HS-27A (cell line): ENCODE data around the gene CTDSP1.

Experiments used
- DNase-seq: peaks from one replicate; pipeline ENCODE4 v3.0.0-alpha.2; 2012; ENCODE audit warnings: low read depth, missing footprints

The CTDSP1 gene

DNA sequence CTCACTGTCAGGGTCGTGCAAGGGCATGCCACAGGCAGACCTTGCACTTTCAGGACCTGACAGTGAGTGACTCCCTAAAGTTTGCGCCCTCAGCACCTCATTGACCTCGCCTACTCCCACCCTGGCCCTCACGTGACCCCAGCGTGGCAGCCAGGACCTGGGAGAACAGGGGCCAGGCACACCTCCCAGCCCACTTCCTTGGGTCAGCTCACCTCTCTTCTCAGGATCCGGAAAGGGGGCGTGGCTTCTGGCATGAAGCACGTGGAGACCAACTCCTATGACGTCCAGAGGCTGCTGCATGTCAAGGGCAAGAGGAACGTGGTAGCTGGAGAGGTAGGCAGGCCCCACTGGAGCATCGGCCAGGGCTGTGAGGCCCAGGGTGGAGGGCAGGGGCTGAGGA, 28.1 kb downstream of the CTDSP1 start:
- DNase-seq = no peak

DNA sequence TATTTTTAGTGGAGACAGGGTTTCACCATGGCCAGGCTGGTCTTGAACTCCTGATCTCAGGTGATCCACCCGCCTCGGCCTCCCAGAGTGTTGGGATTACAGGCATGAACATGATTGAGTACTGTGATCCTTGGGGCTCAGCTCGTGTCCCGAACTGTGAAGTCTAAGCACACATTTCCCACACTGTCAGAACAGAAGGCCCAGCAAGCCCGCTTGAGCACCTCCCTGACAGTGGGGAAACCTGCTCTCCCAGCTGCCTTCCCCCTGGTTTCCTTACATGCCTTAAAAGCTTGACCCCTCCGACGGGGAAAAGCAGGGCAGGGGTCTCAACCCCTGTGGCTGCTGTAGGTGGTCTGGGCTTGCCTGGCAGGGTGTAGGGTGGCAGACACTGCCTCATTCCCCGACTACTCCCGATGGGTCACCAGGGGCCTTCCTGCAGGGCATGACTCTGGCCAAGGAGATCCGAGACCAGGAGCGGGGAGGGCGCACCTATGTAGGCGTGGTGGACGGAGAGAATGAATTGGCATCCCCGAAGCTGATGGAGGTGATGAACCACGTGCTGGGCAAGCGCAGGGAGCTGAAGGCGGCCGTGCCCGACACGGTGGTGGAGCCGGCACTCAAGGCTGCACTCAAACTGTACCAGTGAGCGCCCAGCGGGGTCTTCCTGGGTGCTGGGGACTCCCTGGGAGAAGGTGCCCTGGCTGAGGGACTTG, 29.3 kb downstream of the CTDSP1 start:
- no peak for DNase-seq

DNA sequence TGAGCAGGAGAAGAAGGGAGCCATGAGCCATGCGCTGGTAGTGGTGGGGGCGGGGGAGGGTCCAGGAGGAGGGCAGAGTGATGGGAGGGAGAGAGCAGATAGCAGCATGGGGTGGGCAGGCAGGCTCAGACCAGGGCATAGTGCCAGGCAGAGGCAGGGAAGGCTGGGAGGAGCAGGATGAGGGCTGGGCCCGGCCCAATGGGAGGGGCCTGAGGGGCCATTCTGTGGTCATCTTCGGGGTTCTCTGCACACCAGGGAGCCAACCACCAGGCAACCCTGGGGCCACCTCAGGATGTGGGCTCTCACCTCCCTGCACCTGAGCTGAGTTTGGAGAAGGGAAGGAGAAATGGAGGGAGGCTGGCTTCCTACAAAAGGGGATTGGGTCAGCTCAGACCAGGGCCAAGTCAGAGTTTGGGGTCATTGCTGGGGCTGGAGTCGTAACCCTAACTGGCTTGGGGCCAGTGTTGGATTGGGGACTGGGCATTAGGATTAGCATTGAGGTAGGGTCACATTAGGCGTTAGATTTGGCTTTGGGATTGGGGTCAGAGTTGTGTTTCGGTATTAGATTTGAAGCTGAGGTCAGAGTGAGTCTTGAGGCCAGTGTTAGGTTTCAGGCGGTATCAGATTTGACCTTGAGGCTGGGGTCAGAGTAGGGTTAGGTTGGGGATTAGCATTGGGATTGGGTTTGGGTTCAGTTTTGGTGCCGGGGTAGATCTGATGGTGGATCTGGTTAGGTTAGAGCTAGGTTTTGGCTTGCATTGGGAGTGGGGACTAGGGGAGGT, 30.4 kb downstream of the CTDSP1 start:
- DNase-seq = no peak

DNA sequence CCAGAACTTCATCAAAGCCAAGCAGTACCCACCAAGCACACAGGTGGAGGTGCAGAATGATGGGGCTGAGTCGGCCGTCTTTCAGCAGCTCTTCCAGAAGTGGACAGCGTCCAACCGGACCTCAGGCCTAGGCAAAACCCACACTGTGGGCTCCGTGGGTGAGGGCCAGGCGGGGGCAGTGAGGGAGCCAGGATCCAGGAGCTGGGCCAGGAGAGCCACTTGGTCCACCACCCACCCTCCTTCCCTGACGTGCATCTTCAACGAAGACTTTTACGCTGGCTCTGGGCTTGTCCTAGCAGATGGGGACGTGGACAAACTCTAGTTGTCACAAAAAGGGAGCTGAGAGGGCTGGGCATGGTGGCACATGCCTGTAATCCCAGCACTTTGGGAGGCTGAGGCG, 31.1 kb downstream of the CTDSP1 start:
- DNase-seq = no peak

DNA sequence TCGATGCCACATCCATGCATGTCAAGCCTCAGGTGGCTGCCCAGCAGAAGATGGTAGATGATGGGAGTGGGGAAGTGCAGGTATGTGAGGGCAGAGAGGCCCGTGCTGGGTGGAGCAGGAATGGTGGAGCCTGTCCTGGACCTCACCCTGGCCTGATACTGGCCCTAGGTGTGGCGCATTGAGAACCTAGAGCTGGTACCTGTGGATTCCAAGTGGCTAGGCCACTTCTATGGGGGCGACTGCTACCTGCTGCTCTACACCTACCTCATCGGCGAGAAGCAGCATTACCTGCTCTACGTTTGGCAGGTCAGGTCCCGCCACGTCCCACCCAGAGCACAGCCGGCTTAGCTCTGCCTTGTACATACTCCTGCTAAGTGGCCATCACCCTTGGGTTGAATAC, 32.2 kb downstream of the CTDSP1 start:
- DNase-seq = no peak

DNA sequence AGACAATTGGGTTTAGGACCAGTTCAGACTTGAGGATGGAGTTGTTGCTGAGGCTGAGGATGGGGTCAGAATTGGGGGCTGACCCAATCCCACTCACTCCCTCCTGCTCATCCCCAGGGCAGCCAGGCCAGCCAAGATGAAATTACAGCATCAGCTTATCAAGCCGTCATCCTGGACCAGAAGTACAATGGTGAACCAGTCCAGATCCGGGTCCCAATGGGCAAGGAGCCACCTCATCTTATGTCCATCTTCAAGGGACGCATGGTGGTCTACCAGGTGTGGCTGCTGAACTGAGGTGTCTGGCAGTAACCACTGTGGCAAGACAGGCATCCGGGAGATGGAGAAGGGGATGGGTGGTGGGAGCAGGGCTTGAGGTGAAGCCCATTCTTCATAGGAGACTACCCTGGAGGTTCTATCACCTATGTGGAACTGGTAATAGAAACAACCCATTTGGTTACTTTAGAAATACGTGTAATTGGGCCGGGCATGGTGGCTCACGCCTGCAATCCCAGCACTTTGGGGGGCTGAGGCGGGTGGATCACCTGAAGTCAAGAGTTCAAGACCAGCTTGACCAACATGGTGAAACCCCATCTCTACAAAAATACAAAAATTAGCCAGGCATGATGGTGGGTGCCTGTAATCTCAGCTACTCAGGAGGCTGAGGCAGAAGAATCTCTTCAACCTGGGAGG, 33.2 kb downstream of the CTDSP1 start:
- DNase-seq = no peak

DNA sequence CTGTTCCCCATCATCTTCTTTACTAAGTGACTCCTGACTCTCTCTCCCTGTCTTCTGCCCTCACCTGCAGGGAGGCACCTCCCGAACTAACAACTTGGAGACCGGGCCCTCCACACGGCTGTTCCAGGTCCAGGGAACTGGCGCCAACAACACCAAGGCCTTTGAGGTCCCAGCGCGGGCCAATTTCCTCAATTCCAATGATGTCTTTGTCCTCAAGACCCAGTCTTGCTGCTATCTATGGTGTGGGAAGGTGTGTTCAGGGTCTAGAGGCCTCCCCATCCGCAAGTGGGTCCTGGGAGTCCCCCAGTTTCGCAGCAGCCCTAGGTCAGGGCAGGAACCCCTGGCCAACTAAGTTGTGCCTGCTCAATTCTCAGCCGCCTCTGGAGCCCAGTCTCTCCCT, 34.8 kb downstream of the CTDSP1 start:
- no peak for DNase-seq

DNA sequence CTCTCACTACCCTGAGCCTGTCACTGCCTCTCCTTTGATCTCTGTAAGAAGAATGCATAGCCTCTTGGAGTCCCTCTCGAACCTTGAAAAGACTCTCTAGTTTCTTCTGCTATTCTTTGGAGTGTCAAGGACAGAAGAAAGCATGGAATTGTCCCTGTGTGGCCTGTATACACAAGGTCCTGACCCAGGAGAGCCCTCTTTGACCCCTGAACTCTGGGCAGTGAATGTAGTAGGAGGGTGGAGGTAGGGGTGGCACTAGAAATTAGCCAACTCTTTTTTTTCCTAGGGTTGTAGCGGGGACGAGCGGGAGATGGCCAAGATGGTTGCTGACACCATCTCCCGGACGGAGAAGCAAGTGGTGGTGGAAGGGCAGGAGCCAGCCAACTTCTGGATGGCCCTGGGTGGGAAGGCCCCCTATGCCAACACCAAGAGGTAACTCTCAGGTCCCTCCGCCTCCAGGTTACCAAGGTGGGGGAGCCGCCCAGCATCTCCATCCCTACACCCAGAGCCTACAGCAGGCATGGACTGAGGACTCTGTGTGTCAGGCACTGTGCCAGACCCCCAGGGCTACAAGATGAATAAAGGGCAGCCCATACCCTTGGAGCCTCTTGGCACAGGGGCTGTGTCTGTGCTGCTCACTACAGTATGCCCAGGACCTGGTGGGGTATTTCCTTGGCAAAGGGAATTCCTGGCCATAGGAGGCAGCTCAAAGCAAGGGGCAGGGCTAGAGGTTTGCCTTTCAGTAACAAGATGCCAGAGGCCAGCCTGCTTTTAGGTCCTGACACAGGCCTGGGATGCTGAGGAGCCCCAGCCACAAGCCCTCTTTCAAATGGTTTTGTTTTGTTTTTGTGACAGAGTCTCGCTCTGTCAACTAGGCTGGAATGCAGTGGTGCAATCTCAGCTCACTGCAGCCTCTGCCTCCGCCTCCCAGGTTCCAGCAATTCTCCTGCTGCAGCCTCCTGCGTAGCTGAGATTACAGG, 35.6 kb downstream of the CTDSP1 start:
- no peak for DNase-seq

DNA sequence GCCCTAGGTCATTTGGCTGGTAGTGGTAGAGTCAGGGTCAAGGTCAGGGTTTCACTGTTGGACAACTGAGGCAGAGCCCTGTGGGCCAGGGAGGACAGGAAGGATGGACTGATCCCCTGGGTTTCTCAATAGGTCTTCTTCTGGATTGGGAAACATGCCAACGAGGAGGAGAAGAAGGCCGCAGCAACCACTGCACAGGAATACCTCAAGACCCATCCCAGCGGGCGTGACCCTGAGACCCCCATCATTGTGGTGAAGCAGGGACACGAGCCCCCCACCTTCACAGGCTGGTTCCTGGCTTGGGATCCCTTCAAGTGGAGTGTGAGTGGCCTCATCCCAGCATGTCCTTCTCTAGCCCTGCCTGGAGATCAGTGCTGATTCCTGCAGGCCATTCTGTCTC, 37.3 kb downstream of the CTDSP1 start:
- no peak for DNase-seq

DNA sequence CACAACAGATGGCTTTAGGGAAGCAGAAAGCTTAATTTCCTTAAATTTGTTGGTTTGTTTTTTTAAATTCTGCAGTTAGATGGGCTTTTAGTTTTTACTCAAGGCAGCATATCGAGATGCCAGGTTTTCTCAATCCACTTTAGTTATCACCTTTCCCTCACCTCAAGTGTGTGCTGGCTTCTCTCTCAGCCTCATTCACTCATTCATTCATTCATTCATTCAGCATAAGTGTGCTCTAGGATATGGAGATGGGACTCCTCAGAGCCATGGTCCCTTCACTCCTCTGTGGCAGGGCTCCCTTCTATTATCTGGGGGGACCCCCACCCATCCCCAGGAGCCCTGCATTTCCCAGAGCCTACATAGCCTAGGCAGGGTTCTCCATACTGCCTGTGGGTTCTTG, 38.3 kb downstream of the CTDSP1 start:
- no peak for DNase-seq

DNA sequence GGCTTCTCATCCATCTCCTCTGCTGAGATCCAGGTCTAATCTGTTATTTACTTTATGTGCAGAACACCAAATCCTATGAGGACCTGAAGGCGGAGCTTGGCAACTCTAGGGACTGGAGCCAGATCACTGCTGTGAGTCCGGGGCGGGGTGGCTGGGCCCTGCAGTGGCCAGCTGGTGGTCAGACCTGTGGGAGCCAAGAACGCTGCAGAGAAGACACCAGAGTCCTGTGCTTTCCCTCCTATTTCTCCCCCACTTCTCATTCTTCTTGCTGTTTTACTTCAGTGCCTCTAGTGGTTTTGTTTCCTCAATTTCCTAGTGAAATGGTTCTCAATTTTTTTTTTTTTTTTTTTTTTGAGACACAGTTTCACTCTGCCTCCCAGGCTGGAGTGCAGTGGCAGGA, 38.9 kb downstream of the CTDSP1 start:
- DNase-seq = no peak

DNA sequence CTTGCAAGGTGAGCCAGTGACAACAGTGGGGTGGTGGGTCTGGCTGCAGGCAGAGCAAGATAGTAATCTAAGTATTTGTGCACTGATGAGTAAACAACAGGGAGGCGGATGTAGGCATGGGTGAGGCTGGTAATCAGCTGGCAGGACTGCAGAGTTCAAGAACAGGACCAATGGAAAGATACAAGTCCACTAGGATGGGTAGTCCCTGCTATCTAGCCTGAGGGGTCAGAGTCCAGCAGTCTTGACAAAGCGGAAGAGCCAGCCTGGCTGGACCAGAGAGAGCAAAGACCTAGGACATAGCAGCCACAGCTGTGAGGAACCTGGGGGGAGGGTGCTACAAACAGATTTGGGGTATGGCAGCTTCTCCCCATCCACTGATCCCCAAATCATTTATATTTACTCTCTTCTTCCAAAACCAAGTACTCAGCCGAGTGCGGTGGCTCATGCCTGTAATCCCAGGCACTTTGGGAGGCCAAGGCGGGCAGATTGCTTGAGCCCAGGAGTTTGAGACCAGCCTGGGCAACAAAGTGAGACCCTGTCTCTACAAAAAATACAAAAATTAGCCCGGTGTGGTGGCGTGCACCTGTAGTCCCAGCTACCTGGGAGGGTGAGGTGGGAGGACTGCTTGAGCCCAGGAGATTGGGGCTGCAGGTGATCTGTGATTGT, 45.2 kb downstream of the CTDSP1 start:
- DNase-seq = no peak

DNA sequence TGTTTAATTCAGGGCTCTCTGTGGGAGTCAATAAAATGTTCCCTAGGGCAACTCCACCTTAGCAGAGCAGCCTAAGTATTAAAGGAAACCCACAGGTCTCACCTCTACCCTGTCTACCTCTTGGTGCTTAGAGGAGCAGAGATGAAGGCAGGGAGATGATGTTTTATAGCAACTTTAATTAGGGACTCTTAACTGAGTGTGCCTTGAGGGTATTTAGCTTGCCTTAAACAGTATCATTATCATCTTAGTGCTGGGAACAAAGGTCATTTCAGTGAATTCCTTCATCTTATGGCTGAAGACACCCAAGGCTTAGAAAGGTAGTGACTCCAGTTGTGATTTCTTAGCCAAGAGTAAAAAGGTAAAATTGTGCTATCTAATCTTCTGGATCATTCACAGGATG, 45.9 kb downstream of the CTDSP1 start:
- no peak for DNase-seq

DNA sequence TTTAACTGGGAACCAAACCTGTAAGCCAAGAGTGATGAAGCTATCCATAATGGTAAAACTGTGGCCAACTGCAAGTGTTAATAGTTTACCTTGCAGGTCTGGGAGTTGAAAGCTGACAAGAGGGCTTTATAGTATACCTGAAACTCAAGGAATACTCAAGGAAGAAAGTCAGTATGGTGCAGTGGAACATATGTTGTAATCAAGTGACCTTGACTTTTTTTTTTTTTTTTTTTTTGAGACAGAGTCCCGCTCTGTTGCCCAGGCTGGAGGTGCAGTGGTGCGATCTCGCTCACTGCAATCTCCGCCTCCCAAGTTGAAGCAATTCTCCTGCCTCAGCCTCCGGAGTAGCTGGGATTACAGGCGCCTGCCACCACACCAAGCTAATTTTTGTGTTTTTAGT, 46.9 kb downstream of the CTDSP1 start:
- DNase-seq = no peak

DNA sequence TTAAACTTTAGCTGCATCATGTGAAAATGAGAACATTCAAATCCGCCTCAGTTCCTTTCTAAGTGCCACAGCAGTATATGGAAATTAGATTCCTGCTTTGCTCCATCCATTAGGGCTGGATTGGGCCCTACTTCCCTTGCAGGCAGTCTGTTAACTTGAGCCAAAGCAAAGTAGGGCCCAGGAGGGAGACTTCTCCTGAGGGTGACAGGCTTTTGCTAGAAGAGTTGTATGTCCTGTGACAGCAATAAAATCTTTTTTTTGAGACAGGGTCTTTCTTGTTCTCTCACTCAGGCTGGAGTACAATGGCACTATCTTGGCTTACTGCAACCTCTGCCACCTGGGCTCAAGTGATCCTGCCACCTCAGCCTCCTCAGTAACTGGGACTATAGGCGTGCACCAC, 47.4 kb downstream of the CTDSP1 start:
- no peak for DNase-seq

DNA sequence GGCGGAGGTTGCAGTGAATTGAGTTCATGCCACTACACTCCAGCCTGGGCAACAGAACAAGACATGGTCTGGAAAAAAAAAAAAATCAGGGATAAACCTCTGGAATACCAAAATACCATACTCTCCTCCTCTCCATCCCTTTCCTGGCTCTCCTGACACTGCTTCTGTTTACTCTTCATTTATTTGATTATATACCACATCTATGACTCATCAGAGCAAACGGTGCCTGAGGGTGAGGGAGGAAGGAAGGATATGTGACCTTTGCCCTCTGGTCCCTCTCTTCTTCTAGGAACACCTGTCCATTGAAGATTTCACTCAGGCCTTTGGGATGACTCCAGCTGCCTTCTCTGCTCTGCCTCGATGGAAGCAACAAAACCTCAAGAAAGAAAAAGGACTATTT, 49.3 kb downstream of the CTDSP1 start:
- no peak for DNase-seq

DNA sequence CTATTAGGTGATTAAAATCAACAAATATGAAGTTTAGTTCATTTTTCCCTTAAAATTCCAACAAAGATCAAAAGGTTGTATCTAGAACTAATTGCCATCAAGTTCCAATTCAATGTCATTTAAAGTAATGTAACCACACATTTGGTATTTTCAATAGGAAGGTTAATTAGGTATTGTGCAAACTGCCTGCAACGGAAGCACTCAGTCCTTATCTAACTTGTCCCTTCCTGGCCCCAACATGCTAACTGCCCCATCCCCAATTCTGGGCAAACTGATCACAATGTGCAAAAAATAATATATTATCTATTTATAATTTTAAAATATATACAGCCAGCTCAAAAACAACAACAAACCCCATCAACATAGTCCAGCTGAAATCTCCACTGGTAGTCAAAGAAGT, 52.4 kb downstream of the CTDSP1 start:
- no peak for DNase-seq
